Measurements from ENCODE around the gene CCDC187. TPM values are rescaled to one million over a fixed set of nuclear protein-coding genes. Genes with fewer than 3 reads are reported as not detected.

Gene CCDC187
- total and polyA plus RNA-seq, 8 donors, result 0.12 to 2.8 (median 0.45) TPM; not detected in 1

DNA sequence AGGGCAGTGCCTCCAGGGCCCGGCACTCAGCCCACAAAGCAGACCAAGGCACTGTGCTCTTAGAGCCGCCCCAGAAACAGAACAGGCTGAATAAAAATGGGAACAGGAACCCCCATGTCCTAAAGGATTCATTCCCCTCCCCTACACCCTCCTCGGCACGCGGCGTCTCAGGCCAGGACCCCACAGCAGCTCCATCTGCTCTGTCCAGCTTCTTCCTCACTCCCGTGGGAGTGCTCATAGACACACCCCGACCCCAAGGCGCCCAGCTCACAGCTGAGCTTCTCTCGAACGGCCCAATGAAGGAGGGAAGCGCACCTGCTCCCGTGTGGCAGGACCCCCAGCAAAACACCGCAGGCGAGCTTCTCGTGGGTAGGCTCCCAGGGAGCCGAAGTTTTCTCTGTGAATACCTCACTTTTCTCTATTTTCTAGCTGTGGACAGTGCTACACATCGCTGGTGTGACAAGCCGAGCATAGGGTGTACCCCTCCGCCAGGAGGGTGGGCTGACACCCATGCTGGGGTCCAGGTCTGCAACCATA is 42.9 kb downstream of the CCDC187 start:
- no peak for TF ChIP-seq POLR2AphosphoS5 (IDR thresholded peaks at IDR 0.05)
- no peaks in the 10 kb centered on the region for H3K36me3 ChIP-seq
- H3K4me1 ChIP-seq, result no peaks in the 10 kb centered on the region
- H3K9me3 ChIP-seq, result no peaks in the 10 kb centered on the region
- peaks cover 0 to 25% (median 3%) of the 10 kb centered on the region in 3 donors for H3K27me3 ChIP-seq
- 78 to 83% (median 81%) methylated on average over 5 to 20 of the region's 20 CpGs for WGBS, 5 donors
- H3K4me3 ChIP-seq, result no peak overlapping the region
- H3K27ac ChIP-seq, result no peak overlapping the region
- no peak for DNase-seq
- intact Hi-C loops (cut with DNase I; ENCODE audit: low total_unique reads), result no loop called here

DNA sequence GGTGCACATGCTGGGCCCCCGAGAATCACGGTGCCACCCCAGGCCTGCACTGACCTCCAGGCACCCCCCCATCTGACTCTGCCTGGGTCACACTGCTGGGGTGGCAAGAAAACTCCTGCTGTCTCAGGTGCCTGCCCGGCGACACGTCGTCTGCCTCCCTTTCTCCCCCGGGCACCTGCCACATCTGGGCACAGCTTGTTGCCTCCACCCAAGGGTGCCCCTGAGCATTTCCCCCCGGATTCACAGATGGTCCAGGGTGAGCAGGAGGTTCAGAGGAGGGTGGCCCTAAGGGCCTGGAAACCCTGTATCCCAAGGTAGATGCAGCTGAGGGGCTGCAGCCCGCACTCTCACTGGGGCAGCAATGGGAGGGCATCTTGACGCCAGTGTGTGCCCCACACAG is 43.4 kb downstream of the CCDC187 start:
- Histone ChIP-seq H3K27me3 (peaks cover 0 to 30% (median 8%) of the 10 kb centered on the region in 3 donors), H3K4me1 (no peaks in the 10 kb centered on the region), H3K4me3 (no peak overlapping the region), H3K9me3 (no peaks in the 10 kb centered on the region), H3K27ac (no peak overlapping the region), H3K36me3 (no peaks in the 10 kb centered on the region)
- TF ChIP-seq POLR2AphosphoS5 (IDR thresholded peaks at IDR 0.05) (no peak), EP300 (IDR thresholded peaks at IDR 0.05) (no peak), POLR2A (IDR thresholded peaks at IDR 0.05) (no peak)
- TF ChIP-seq, protein P1, sequence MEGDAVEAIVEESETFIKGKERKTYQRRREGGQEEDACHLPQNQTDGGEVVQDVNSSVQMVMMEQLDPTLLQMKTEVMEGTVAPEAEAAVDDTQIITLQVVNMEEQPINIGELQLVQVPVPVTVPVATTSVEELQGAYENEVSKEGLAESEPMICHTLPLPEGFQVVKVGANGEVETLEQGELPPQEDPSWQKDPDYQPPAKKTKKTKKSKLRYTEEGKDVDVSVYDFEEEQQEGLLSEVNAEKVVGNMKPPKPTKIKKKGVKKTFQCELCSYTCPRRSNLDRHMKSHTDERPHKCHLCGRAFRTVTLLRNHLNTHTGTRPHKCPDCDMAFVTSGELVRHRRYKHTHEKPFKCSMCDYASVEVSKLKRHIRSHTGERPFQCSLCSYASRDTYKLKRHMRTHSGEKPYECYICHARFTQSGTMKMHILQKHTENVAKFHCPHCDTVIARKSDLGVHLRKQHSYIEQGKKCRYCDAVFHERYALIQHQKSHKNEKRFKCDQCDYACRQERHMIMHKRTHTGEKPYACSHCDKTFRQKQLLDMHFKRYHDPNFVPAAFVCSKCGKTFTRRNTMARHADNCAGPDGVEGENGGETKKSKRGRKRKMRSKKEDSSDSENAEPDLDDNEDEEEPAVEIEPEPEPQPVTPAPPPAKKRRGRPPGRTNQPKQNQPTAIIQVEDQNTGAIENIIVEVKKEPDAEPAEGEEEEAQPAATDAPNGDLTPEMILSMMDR (IDR thresholded peaks at IDR 0.05), result no peak
- intact Hi-C loops (cut with DNase I; ENCODE audit: low total_unique reads), result no loop called here
- 85 to 91% (median 90%) methylated on average over 9 to 10 of the region's 10 CpGs for WGBS, 5 donors
- no peak for DNase-seq

DNA sequence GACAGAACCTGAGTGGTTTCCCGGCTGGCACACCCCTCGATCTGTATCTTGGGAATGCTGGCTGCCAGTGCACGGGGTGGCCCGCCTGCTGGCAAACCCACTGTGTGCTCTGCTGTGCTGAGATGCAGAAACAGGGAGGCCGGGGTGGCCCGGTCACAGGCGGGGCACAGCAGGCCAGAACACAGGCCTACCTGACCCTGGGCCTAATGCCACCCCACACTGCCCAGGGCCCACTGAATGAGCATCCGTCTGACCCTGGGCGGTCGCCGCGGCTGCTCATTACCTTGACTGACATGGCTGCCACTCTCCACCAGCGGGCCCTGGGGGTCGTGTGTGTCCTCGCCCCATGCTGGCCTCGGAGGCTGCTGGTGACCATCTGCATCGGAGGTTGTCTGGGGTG is 44.1 kb downstream of the CCDC187 start:
- H3K4me1 ChIP-seq, result no peaks in the 10 kb centered on the region
- DNase-seq, result no peak
- 82 to 89% (median 86%) methylated on average over 13 to 17 of the region's 17 CpGs for WGBS, 5 donors
- H3K9me3 ChIP-seq, result no peaks in the 10 kb centered on the region
- H3K27ac ChIP-seq, result no peak overlapping the region
- intact Hi-C loops (cut with DNase I; ENCODE audit: low total_unique reads), result no loop called here
- H3K4me3 ChIP-seq, result no peak overlapping the region
- H3K27me3 ChIP-seq, result peaks cover 0 to 37% (median 8%) of the 10 kb centered on the region in 3 donors
- no peak for TF ChIP-seq POLR2AphosphoS5 (IDR thresholded peaks at IDR 0.05)
- TF ChIP-seq EP300 (IDR thresholded peaks at IDR 0.05), result no peak
- no peak for TF ChIP-seq POLR2A (IDR thresholded peaks at IDR 0.05)
- TF ChIP-seq, protein P1 (IDR thresholded peaks at IDR 0.05), result no peak
- no peaks in the 10 kb centered on the region for H3K36me3 ChIP-seq

DNA sequence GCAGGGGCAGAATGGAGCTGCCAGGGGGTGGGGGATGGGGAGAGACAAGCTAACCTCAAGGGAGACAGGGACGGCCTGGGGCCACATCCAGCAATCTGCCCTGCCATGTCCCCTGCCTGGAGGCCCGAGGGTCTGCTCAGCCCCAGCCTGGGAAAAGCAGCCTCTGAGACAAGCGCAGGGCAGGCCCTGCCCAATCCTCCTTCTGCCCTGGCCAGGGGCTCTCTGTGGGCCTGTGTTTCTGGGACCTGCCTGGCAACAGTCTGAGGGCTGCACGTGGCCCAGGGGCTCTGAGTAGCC is 44.4 kb downstream of the CCDC187 start:
- H3K27ac ChIP-seq, result no peak overlapping the region
- 46 to 73% (median 66%) methylated on average over 2 to 4 of the region's 4 CpGs for WGBS, 5 donors
- DNase-seq, result no peak
- H3K27me3 ChIP-seq, result peaks cover 0 to 40% (median 8%) of the 10 kb centered on the region in 3 donors
- H3K4me1 ChIP-seq, result no peaks in the 10 kb centered on the region
- TF ChIP-seq, protein P1 (IDR thresholded peaks at IDR 0.05), result no peak
- no peak for TF ChIP-seq EP300 (IDR thresholded peaks at IDR 0.05)
- TF ChIP-seq POLR2AphosphoS5 (IDR thresholded peaks at IDR 0.05), result no peak
- no peak for TF ChIP-seq POLR2A (IDR thresholded peaks at IDR 0.05)
- H3K9me3 ChIP-seq, result no peaks in the 10 kb centered on the region
- intact Hi-C loops (cut with DNase I; ENCODE audit: low total_unique reads), result no loop called here
- no peak overlapping the region for H3K4me3 ChIP-seq
- H3K36me3 ChIP-seq, result no peaks in the 10 kb centered on the region

DNA sequence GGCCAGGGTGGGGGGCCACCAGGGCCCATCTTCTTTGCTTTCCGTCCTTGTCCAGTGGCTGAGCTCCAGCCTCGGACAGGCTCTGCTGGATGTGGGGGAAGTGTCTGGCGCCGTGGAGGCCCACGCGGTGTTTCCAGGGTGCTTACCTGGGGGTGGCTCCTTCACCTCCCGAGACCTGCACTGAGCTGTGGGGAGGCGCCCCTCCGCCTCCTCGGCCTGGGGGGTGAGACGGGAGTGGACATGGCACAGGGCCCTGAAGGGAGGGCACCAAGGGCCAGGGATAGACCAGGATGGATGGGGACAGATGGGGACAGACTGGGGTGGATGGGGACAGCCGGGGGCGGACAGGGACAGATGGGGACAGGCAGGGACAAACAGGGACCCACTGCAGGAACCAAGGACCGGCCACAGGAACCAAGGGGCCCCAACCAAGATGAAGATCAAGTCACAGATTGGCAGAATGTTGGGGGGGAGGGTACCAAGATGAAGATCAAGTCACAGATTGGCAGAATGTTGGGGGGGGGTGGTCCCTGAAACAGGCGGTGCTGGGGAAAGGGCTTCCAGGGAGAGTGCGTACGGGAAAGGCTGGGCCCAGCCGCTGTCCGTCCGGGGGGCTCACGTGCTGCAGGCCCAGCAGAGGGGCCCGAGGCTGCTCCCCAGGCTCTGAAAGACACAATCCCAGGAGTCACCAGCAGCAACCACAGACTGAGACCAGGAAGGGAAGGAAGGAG is 44.9 kb downstream of the CCDC187 start:
- no peaks in the 10 kb centered on the region for H3K36me3 ChIP-seq
- peaks cover 0 to 45% (median 8%) of the 10 kb centered on the region in 3 donors for H3K27me3 ChIP-seq
- H3K4me1 ChIP-seq, result no peaks in the 10 kb centered on the region
- H3K4me3 ChIP-seq, result no peak overlapping the region
- no peak for DNase-seq
- no peak overlapping the region for H3K27ac ChIP-seq
- no peaks in the 10 kb centered on the region for H3K9me3 ChIP-seq
- TF ChIP-seq POLR2AphosphoS5 (IDR thresholded peaks at IDR 0.05) (no peak), POLR2A (IDR thresholded peaks at IDR 0.05) (no peak), EP300 (IDR thresholded peaks at IDR 0.05) (no peak)
- TF ChIP-seq, protein P1 (IDR thresholded peaks at IDR 0.05), result no peak
- intact Hi-C loops (cut with DNase I; ENCODE audit: low total_unique reads), result no loop called here
- 76 to 83% (median 81%) methylated on average over 20 to 22 of the region's 22 CpGs for WGBS, 5 donors
